Measurements from ENCODE around the gene DPYSL5.

DNA sequence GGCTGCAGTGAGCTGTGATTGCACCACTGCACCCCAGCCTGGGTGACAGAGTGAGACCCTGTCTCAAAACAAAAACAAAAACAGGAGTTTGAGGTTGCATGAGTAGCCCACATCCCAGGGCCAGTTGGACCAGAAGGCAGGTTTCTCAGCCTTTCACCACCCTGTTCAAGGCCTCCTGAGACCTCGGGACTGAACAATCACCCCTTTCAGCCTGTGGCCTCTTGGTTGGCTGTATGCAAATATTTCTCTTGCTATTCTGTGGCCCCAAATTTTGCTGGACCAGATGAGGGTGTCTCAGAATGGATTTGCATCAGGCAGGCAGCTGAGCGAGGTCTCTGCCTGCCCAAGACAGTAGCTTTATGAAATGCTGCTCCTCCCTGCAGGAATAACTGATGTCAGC is 56.9 kb downstream of the DPYSL5 start:
- TF ChIP-seq CTCF (IDR thresholded peaks at IDR 0.05; ENCODE audit: borderline replicate concordance, extremely low read depth, low read length, poor library complexity, severe bottlenecking) = no peak
- TF ChIP-seq EZH2 (IDR thresholded peaks at IDR 0.05; ENCODE audit: borderline replicate concordance, low read depth, low read length, severe bottlenecking) = no peak

Measured in DND-41 (cell line).